T-helper 2 cell treated with Interferon-gamma antibody and Interleukin-4, amounts not matched to agents 5 μg/mL and 100 μg/mL, for 36 hours (primary cell): Measurements from ENCODE around the gene GPR18.
A peak's percentile ranks its signal among the peaks of the same experiment; 100 is the strongest.
"Not testable (repeated sequence)": the region's sequence is repeated elsewhere in the genome, so short reads cannot be mapped to it uniquely, and the experiment has no call there.

ENCODE experiments used
- DNase-seq: peaks from one replicate; pipeline ENCODE4 v3.0.0; 2021; ENCODE audit warnings: low spot score
- H3K27ac Mint-ChIP-seq: one replicate; pipeline ENCODE4 v1.8.0; 2021; ENCODE audit warnings: mild to moderate bottlenecking, mixed read lengths
- H3K27me3 Mint-ChIP-seq: one replicate; pipeline ENCODE4 v1.8.0; 2021; ENCODE audit warnings: low read depth, mixed read lengths
- H3K36me3 Mint-ChIP-seq: one replicate; pipeline ENCODE4 v1.8.0; 2021; ENCODE audit warnings: low read depth, mixed read lengths
- H3K4me1 Mint-ChIP-seq: one replicate; pipeline ENCODE4 v1.8.0; 2021; ENCODE audit warnings: low read depth, mixed read lengths
- H3K4me3 Mint-ChIP-seq: one replicate; pipeline ENCODE4 v1.8.0; 2022; ENCODE audit warnings: mild to moderate bottlenecking, moderate library complexity, mixed read lengths
- H3K9me3 Mint-ChIP-seq: one replicate; pipeline ENCODE4 v1.8.0; 2021; ENCODE audit warnings: mixed read lengths

Gene GPR18

DNA sequence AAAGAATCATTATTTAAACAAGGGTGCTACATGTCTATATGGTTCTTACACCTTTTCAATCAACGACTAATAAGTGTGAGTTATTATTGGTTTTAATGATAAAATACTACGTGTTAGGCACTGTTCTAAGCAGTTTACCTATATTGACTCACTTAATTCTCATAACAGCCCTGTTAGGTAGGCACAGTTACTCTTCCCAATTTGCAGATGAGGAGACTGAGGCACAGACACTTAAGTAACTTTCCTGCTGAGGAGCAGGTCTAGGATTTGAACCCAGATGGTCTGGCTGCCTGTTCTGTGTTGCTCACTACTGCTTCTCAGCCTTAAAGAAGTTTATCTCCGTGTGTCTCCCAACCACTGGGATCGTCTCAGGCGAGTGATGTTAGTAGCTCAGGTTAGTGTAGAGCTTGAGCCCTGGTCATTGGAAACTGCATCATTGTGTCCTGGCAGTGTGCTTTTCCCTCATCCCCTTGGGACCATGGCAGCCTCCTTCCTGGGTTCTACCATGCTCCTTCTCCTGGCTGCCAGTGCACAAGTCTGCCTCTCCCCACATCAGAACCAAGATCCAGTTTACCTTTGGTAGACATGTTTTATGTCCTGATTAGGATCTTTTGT is 46.7 kb downstream of the GPR18 start:
- Mint-ChIP-seq H3K27ac (peak overlapping the region; percentile 3), H3K9me3 (no peaks in the 10 kb centered on the region), H3K4me1 (peaks cover 46% of the 10 kb centered on the region), H3K36me3 (peaks cover 33% of the 10 kb centered on the region), H3K4me3 (no peak overlapping the region), H3K27me3 (no peaks in the 10 kb centered on the region)
- no peak for DNase-seq

DNA sequence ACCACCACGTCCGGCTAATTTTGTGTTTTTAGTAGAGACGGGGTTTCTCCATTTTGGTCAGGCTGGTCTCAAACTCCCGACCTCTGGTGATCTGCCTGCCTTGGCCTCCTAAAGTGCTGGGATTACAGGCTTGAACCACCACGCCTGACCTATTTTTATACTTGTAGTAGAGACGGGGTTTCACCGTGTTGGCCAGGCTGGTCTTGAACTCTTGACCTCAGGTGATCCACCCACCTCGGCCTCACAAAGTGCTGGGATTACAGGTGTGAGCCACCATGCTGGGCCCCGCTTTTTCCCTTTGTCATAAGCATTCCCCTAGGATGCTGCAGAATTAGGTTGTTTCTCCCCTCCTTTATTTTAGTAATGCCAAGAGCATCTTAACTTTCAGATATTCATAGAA is 47.6 kb downstream of the GPR18 start:
- H3K27ac Mint-ChIP-seq, H3K4me3 Mint-ChIP-seq, DNase-seq, H3K27me3 Mint-ChIP-seq, H3K9me3 Mint-ChIP-seq: not testable (repeated sequence)
- Mint-ChIP-seq H3K4me1 (peaks cover 47% of the 10 kb centered on the region), H3K36me3 (peaks cover 41% of the 10 kb centered on the region)

- peaks cover 46% of the 10 kb centered on the region for H3K36me3 Mint-ChIP-seq
- no peaks in the 10 kb centered on the region for H3K27me3 Mint-ChIP-seq
- peaks cover 47% of the 10 kb centered on the region for H3K4me1 Mint-ChIP-seq
- DNase-seq = peak; percentile 3
- H3K9me3 Mint-ChIP-seq = no peaks in the 10 kb centered on the region
- H3K4me3 Mint-ChIP-seq = no peak overlapping the region
- H3K27ac Mint-ChIP-seq = no peak overlapping the region
Measured at GRCh38 chr13:99208845-99209527, 49.2 kb downstream of the GPR18 start.

DNA sequence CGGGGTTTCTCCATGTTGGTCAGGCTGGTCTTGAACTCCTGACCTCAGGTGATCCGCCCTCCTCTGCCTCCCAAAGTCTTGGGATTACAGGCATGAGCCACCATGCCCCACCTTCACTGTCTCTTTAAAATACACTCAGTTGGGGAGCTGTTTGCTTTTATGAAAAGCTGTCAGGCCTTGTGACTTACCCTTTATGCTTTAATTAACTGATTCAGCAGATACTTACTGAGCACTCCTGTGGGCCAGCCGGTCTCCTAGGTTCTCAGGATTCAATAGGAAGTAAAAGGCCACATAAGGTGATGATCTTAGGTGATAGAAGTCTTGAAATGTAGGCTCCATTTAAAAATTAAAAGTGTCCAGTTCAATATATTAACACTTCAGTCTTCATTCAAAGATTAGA is 50.0 kb downstream of the GPR18 start:
- H3K4me1 Mint-ChIP-seq = peaks cover 54% of the 10 kb centered on the region
- no peaks in the 10 kb centered on the region for H3K27me3 Mint-ChIP-seq
- H3K4me3 Mint-ChIP-seq = no peak overlapping the region
- DNase-seq = peak; percentile 3
- no peaks in the 10 kb centered on the region for H3K9me3 Mint-ChIP-seq
- H3K36me3 Mint-ChIP-seq = peaks cover 46% of the 10 kb centered on the region
- no peak overlapping the region for H3K27ac Mint-ChIP-seq

DNA sequence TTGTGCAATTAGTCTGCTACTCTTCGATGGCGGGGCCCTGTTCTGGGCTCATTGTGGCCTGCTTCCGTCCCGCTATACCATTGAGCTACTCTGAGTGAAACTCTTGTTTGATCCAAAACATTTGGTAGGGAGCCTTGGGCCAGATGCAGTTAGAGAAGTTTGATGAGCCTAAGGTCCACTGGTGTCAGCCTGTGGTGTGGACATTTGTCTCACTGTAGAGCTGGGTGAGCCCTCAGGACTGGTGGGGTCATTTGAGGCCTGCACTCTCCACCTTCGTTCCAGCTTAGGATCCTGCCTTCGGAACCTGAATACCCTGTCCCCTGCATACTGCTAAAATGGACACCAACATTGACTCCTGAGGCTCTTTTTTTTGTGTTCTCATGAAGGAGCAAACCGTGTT is 50.7 kb downstream of the GPR18 start:
- Mint-ChIP-seq H3K4me3 (no peak overlapping the region), H3K36me3 (peaks cover 47% of the 10 kb centered on the region), H3K27me3 (no peaks in the 10 kb centered on the region), H3K4me1 (peaks cover 58% of the 10 kb centered on the region), H3K9me3 (no peaks in the 10 kb centered on the region), H3K27ac (no peak overlapping the region)
- DNase-seq = no peak

GRCh38 chr13:99206873-99207272 is 51.3 kb downstream of the GPR18 start:
- Mint-ChIP-seq H3K9me3 (no peaks in the 10 kb centered on the region), H3K27me3 (no peaks in the 10 kb centered on the region), H3K4me3 (no peak overlapping the region), H3K4me1 (peaks cover 60% of the 10 kb centered on the region), H3K27ac (no peak overlapping the region), H3K36me3 (peaks cover 50% of the 10 kb centered on the region)
- no peak for DNase-seq

DNA sequence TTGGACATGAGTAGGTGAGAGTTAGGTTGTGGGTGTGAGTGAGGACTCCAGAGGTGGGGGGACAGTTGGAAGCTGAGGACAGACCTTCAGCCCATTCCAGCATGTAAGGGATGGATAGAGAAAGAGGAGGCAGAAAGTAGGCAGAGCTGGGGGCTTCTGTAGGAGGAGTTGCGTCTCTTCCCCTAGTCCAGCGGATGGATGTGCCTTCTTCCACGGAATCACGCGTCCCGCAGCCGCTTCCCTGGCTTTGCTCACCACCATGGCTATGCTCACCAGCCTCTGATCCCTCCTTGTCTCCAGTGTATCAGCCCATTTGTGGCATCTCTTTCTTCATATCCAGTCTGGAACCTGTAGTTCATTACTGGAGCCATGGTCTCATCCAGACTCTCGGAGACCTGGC is 52.0 kb downstream of the GPR18 start:
- no peak for DNase-seq
- H3K9me3 Mint-ChIP-seq = no peaks in the 10 kb centered on the region
- H3K27me3 Mint-ChIP-seq = no peaks in the 10 kb centered on the region
- H3K4me3 Mint-ChIP-seq = peak overlapping the region; percentile 75
- peaks cover 52% of the 10 kb centered on the region for H3K36me3 Mint-ChIP-seq
- peaks cover 58% of the 10 kb centered on the region for H3K4me1 Mint-ChIP-seq
- no peak overlapping the region for H3K27ac Mint-ChIP-seq

DNA sequence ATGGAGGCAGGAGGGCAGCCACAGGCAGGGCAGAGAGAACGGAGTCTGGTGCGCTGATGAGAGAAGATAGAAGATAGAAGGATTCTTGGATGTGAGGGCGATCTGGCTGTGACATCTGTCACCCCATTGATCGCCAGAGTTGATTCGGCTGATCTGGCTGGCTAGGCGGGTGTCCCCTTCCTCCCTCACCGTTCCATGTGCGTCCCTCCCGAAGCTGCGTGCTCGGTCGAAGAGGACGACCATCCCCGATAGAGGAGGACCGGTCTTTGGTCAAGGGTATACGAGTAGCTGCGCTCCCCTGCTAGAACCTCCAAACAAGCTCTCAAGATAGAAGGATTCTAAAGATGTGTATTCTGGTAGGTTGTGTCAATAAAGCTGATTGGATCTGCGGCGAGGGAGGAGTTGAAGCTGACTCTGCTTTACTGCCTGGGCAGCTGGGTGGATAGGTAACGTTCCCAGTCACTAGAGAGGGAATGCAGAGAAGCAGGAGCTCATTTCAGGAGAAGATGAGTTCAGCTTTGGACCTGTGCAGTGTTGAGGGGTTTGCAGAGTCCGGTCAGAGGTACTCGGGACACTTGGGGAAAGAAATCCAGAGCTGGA is 52.5 kb downstream of the GPR18 start:
- Mint-ChIP-seq H3K4me3 (peak overlapping the region; percentile 75), H3K9me3 (no peaks in the 10 kb centered on the region), H3K27me3 (no peaks in the 10 kb centered on the region), H3K4me1 (peaks cover 58% of the 10 kb centered on the region), H3K27ac (peak overlapping the region; percentile 47), H3K36me3 (peaks cover 48% of the 10 kb centered on the region)
- no peak for DNase-seq
